Neutrophil (primary cell): ENCODE measurements around the gene OLFM2.
"Not testable (repeated sequence)": the region's sequence is repeated elsewhere in the genome, so short reads cannot be mapped to it uniquely, and the experiment has no call there.

Experiments used
- H3K27ac ChIP-seq: fragments of 200-600 bp; sonication (generic); 2 replicates; pipeline ENCODE4 v1.5.1; 2016; ENCODE audit warnings: mild to moderate bottlenecking, moderate library complexity
- H3K27me3 ChIP-seq: fragments of 200-600 bp; sonication (generic); 2 replicates; pipeline ENCODE4 v1.6.0; 2016; ENCODE audit warnings: mild to moderate bottlenecking
- H3K36me3 ChIP-seq: fragments of 200-600 bp; sonication (generic); 2 replicates; pipeline ENCODE4 v1.5.1; 2017
- H3K4me1 ChIP-seq, 2 experiments: fragments of 200-600 bp in 1 of 2; sonication (generic) in 1 of 2; 1 replicate in 1 of 2; 2 replicates in 1 of 2; pipeline versions ENCODE4 v1.5.1 to v1.6.1; 2013 to 2016; ENCODE audit warnings: low read depth in 1 of 2, low read length in 1 of 2, mild to moderate bottlenecking in 1 of 2, moderate library complexity in 1 of 2; ENCODE audit not compliant: control insufficient read depth in 1 of 2, insufficient read depth in 1 of 2
- H3K4me3 ChIP-seq, 2 experiments: fragments of 200-600 bp in 1 of 2; sonication (generic) in 1 of 2; 1 replicate in 1 of 2; 2 replicates in 1 of 2; pipeline ENCODE4 v1.5.1; 2013 to 2016; ENCODE audit warnings: low read depth in 1 of 2, low read length in 1 of 2, mild to moderate bottlenecking in 1 of 2, moderate library complexity in 1 of 2
- H3K9me3 ChIP-seq: fragments of 200-600 bp; sonication (generic); 2 replicates; pipeline ENCODE4 v1.5.1; 2016
- TF ChIP-seq, protein P1 (sequence below): fragments of 200-600 bp; sonication (generic); IDR thresholded peaks from 2 replicates; pipeline ENCODE4 v1.5.1; 2016; ENCODE audit warnings: antibody characterized with exemption

Gene OLFM2

DNA sequence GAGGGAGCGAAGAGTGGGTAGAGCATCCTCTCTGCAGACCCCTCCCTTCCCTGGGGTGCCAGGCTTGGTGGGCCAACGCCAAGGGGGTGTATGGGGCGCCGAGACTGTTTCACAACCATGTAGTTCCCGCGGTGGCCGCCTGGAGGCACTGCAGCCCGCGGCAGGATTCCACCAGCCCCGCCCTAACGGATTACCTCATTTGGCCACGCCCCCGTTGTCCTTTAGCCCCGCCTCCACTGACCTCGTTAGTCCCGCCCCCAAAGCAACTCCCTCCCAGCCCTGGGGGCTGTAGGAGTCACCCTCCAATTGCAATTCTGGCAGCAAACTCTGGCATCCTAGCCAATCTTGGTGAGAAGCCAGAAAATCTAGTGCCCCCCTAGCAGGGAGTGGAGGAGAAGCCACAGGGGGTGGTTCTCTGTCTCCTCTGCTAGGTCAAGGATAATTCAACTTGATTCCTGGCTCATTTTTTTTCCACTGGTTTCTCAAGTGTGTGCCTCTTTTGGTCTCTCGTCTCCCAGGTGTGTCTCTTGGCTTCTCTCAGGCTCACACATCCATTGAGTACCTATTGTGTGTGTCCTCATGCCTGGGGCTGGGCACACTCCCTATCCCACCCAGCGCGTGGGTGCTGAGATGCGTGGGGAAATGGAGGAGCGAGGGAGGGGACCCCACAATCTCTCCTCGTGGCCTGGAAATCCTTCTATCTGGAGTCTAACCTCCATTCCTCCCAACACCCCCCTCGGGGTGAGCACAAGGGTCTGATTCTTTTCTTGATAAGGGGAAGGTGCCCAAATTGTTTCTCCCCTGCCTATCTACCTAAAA lies 2.0 kb downstream of the OLFM2 start:
- no peaks in the 10 kb centered on the region for H3K4me1 ChIP-seq
- no peaks in the 10 kb centered on the region for H3K36me3 ChIP-seq
- H3K4me3 ChIP-seq = no peak overlapping the region
- TF ChIP-seq, protein P1, sequence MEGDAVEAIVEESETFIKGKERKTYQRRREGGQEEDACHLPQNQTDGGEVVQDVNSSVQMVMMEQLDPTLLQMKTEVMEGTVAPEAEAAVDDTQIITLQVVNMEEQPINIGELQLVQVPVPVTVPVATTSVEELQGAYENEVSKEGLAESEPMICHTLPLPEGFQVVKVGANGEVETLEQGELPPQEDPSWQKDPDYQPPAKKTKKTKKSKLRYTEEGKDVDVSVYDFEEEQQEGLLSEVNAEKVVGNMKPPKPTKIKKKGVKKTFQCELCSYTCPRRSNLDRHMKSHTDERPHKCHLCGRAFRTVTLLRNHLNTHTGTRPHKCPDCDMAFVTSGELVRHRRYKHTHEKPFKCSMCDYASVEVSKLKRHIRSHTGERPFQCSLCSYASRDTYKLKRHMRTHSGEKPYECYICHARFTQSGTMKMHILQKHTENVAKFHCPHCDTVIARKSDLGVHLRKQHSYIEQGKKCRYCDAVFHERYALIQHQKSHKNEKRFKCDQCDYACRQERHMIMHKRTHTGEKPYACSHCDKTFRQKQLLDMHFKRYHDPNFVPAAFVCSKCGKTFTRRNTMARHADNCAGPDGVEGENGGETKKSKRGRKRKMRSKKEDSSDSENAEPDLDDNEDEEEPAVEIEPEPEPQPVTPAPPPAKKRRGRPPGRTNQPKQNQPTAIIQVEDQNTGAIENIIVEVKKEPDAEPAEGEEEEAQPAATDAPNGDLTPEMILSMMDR = peak; percentile 43
- H3K9me3 ChIP-seq = no peaks in the 10 kb centered on the region
- peaks cover 67% of the 10 kb centered on the region for H3K27me3 ChIP-seq
- no peak overlapping the region for H3K27ac ChIP-seq

GRCh38 chr19:9932835-9933234 lies 3.5 kb downstream of the OLFM2 start:
- TF ChIP-seq, protein P1 = no peak
- Histone ChIP-seq H3K27ac (no peak overlapping the region), H3K4me3 (no peak overlapping the region), H3K4me1 (no peaks in the 10 kb centered on the region), H3K36me3 (no peaks in the 10 kb centered on the region), H3K9me3 (no peaks in the 10 kb centered on the region), H3K27me3 (peaks cover 54% of the 10 kb centered on the region)

DNA sequence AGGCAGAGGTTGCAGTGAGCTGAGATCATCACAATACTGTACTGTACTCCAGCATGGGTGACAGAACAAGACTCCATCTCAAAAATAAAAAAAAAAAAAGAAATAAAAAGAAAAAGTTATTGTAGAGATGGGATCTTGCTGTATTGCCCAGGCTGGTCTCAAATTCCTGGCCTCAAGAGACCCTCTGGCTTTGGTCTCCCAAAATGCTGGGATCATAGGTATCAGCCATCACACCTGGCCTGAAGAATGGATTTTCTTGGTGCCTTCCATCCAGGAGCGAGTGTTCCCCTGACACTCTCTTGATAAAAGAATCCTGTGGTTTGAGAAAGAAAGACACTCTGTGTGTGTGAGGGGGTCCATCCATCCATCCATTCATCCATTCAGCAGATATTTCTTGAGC lies 4.7 kb downstream of the OLFM2 start:
- no peaks in the 10 kb centered on the region for H3K9me3 ChIP-seq
- H3K27me3 ChIP-seq = peaks cover 42% of the 10 kb centered on the region
- H3K27ac ChIP-seq = no peak overlapping the region
- no peak overlapping the region for H3K4me3 ChIP-seq
- TF ChIP-seq, protein P1 = no peak
- no peaks in the 10 kb centered on the region for H3K36me3 ChIP-seq
- H3K4me1 ChIP-seq = no peaks in the 10 kb centered on the region

GRCh38 chr19:9923440-9923839 lies 12.9 kb downstream of the OLFM2 start:
- no peak overlapping the region for H3K27ac ChIP-seq
- TF ChIP-seq, protein P1 = no peak
- peaks cover 14% of the 10 kb centered on the region for H3K27me3 ChIP-seq

GRCh38 chr19:9922782-9923379 lies 13.4 kb downstream of the OLFM2 start:
- H3K27ac ChIP-seq, H3K9me3 ChIP-seq: not testable (repeated sequence)

More at GRCh38 chr19:9923440-9923839, 12.9 kb downstream of the OLFM2 start:
- no peaks in the 10 kb centered on the region for H3K36me3 ChIP-seq
- H3K9me3 ChIP-seq = no peaks in the 10 kb centered on the region
- no peaks in the 10 kb centered on the region for H3K4me1 ChIP-seq
- no peak overlapping the region for H3K4me3 ChIP-seq

GRCh38 chr19:9917321-9917720 lies 19.0 kb downstream of the OLFM2 start:
- no peaks in the 10 kb centered on the region for H3K9me3 ChIP-seq
- no peaks in the 10 kb centered on the region for H3K36me3 ChIP-seq
- H3K4me1 ChIP-seq = peaks cover 4 to 10% of the 10 kb centered on the region in 2 experiments
- H3K27me3 ChIP-seq = peaks cover 74% of the 10 kb centered on the region
- no peak overlapping the region for H3K4me3 ChIP-seq
- TF ChIP-seq, protein P1 = no peak
- H3K27ac ChIP-seq = no peak overlapping the region

More at GRCh38 chr19:9922782-9923379, 13.4 kb downstream of the OLFM2 start:
- H3K36me3 ChIP-seq, H3K4me1 ChIP-seq, H3K4me3 ChIP-seq: not testable (repeated sequence)
- peaks cover 18% of the 10 kb centered on the region for H3K27me3 ChIP-seq
